ENCODE results near the gene TNPO2.

- no peak for TF ChIP-seq CTCF (IDR thresholded peaks at IDR 0.05; ENCODE audit: insufficient read depth, low read length)
- TF ChIP-seq, protein P1, sequence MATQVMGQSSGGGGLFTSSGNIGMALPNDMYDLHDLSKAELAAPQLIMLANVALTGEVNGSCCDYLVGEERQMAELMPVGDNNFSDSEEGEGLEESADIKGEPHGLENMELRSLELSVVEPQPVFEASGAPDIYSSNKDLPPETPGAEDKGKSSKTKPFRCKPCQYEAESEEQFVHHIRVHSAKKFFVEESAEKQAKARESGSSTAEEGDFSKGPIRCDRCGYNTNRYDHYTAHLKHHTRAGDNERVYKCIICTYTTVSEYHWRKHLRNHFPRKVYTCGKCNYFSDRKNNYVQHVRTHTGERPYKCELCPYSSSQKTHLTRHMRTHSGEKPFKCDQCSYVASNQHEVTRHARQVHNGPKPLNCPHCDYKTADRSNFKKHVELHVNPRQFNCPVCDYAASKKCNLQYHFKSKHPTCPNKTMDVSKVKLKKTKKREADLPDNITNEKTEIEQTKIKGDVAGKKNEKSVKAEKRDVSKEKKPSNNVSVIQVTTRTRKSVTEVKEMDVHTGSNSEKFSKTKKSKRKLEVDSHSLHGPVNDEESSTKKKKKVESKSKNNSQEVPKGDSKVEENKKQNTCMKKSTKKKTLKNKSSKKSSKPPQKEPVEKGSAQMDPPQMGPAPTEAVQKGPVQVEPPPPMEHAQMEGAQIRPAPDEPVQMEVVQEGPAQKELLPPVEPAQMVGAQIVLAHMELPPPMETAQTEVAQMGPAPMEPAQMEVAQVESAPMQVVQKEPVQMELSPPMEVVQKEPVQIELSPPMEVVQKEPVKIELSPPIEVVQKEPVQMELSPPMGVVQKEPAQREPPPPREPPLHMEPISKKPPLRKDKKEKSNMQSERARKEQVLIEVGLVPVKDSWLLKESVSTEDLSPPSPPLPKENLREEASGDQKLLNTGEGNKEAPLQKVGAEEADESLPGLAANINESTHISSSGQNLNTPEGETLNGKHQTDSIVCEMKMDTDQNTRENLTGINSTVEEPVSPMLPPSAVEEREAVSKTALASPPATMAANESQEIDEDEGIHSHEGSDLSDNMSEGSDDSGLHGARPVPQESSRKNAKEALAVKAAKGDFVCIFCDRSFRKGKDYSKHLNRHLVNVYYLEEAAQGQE (IDR thresholded peaks at IDR 0.05; ENCODE audit: insufficient replicate concordance, low read depth), result no peak
- no peak for TF ChIP-seq POLR2AphosphoS5 (IDR thresholded peaks at IDR 0.05; ENCODE audit: low read depth)
- TF ChIP-seq GABPA (IDR thresholded peaks at IDR 0.05; ENCODE audit: low read depth), result no peak
- no peak for TF ChIP-seq SPI1 (IDR thresholded peaks at IDR 0.05; ENCODE audit: borderline replicate concordance, low read depth)
These were observed 62.8 kb downstream of the TNPO2 start for GRCh38 chr19:12660980-12661379.
